GM19324 (cell line): Measurements from ENCODE around the gene TSKS.

Source experiments
- ATAC-seq: cut with Tn5 transposase; IDR thresholded peaks from one replicate; pipeline ENCODE4 v1.9.1; 2021; ENCODE audit warnings: mild to moderate bottlenecking, moderate library complexity; ENCODE audit not compliant: unreplicated experiment, low FRiP score

The TSKS gene, protein sequence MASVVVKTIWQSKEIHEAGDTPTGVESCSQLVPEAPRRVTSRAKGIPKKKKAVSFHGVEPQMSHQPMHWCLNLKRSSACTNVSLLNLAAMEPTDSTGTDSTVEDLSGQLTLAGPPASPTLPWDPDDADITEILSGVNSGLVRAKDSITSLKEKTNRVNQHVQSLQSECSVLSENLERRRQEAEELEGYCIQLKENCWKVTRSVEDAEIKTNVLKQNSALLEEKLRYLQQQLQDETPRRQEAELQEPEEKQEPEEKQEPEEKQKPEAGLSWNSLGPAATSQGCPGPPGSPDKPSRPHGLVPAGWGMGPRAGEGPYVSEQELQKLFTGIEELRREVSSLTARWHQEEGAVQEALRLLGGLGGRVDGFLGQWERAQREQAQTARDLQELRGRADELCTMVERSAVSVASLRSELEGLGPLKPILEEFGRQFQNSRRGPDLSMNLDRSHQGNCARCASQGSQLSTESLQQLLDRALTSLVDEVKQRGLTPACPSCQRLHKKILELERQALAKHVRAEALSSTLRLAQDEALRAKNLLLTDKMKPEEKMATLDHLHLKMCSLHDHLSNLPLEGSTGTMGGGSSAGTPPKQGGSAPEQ

DNA sequence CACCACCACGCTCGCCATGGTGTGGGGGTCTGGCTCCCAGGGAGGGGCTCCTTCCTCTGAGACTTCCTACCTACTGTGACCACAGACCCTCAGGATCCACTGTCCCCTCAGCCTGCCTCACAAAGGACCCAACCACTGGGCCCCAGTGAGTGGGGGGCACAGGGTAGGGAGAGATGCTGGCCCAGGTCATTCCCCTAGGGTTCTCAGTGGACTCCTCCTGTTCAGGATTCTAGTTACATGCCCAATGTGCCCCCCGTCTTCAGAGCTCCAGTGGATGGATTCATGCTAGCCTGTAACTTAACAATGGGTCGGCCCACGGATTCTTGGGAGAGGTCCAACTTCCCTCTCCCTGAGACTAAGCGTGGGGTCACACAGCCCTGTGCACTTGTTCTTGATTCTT is at the start of gene TSKS:
Gene TSKS (minus strand): TSS at position 77 of the 400 bp plus-strand sequence. CDS start 59 bp downstream, at position 18.
- no peak for ATAC-seq

DNA sequence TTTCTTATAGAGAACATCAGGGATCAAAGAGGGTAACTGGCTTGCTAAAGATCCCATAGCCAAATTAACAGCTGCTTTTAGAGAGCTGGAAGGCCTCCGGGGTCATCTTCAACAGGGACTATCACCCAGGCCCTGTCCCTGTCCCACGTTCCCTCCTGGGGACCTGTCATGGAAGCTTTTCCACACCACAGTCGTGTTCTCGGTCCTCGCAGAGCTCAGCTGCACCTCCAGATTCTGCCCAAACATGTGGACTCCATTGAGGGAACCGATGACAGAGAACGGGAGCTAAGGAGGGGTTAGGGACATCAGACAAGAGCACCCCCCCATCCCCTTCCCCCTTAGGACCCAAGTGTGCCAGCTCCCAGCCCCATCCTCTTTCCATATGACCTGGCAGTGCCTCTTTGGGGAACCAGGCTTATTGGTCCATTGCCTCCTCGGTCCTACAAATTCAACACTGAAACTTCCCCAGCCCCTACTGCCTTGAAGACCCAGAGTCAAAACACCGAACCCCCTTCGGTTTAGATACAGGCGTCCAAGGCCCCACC is 49.4 kb upstream of the TSKS start:
- ATAC-seq: no peak

DNA sequence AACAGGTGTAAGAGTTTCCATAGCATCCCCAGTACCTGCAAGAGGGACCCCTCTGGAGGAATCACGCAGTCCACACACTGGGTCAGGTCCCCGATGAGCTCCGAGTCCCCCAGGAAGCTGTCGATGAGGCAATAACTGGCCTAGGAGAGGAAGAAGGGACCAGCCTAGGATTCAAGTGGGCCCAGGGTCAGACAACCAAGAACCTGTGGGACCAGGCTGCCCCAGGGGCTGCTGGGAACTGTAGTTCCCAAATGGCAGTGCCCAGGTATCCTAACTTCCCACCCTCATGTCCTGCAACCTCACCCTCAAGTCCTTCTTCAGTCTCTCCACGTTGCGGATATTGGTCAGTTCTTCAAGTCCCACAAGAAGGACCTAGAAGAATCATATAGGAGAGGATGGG is 48.2 kb upstream of the TSKS start:
- no peak for ATAC-seq

DNA sequence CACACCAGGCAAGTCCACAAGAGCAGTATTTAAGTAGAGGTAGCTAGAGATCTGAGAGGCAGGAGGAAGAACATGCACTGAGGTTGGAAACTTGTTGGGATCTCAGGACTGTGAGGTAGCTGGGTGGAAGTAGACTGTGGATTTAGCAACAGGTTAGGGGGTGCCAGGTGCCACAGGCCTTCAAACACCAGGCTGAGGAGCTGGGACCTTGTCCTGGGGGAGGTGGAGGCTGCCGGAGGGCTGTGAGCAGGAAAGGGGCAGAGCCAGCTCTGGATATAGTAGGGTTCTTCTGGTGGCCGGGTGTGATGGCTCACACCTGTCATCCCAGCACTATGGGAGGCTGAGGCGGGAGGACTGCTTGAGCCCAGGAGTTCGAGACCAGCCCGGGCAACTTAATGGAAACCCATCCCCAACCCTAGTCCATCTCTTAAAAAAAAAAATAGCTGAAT is 46.9 kb upstream of the TSKS start:
- no peak for ATAC-seq

DNA sequence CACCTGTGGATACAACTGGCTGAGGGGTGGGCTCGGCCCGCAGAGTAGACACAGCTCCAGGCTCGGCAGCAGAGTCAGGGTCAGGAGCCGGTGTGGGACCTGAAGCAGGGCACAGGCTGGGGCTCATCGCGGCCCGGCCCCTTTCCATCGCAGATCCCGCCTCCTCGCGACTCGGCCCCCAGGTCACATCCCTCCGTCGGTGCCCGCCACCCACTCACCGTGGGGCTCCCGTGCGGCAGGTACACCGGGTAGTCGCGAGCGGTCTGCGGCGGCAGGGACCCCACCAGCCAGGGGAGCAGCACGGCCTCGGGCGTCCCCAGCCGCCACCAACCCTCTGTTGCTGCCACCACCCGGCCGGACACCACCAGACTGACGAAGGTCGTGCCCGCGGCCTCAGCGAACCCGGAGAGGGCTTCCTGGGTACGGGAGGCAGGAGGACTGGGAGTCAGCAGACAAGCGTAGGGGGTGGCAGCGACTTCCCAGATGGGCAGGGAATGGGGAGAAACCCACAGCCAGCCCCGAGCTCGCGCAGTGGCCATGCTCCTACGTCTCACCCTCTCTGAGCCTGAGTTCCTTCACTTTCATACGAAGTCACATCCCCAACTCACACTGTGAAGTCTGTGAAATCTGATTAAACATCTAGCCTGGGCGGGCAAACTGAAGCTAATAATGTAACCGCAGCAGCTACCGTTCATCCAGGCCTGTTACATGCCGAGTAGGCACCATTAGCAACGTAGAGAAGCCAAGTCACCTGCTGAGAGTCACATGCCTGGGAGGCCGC is 46.2 kb upstream of the TSKS start:
- no peak for ATAC-seq

DNA sequence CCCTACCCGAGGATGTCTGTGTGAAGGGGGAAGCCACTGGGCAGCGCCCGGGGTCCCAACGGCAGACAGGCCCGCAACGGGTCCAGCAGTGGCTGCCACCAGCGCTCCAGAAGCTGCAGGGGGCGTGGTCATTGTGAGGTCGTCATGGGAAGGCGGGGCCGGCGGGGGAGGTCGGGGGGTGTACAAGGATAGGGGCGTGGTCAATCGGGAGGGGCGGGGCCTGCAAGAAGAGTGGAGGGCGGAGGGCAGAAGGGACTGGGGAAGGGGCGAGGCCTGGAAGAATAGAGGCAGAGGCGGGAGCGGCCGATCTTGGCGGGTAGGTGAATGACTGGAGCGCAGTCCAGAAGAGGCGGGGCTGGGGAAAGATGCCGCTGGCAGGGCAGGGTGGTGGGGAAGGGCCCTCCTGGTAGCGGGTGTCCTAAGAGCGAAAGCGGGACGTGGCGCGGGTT is 45.6 kb upstream of the TSKS start:
- ATAC-seq: no peak

DNA sequence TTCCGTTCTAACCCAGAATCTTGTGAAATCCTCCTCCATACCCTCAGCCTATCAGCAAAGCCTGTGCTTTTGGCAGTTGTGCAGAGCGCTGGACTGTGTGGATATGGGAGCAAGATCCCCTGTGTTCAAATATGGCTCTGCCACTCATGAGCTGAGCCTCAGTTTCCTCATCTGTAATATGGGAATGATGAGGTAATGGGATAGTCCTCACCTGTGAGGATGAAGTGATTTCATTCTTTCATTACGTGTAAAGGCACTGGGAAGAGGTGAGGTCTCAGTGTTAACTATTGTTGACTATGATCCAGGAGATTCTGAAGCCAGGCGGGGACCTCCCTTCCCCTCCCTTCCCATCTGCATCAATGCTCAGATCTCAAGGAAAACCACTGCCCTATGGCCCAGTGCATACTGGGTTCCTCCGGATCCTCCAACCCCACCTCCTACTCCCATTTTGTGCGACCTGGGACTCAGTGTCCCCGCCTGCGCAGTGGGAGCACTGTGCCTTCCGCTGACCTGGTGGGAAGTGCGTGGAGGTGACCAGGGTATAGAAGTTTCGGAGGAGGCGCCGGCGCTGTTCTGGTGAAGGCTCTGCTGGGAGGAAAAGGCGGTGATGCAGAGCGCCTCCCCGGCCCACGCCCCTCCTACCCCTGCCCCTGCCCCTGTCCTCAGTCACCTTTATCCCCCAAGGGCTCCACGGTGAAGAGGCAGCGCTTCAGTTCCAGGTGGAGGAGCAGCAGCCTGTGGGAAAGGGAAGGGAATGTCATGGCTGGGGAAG is 45.0 kb upstream of the TSKS start:
- ATAC-seq: no peak

DNA sequence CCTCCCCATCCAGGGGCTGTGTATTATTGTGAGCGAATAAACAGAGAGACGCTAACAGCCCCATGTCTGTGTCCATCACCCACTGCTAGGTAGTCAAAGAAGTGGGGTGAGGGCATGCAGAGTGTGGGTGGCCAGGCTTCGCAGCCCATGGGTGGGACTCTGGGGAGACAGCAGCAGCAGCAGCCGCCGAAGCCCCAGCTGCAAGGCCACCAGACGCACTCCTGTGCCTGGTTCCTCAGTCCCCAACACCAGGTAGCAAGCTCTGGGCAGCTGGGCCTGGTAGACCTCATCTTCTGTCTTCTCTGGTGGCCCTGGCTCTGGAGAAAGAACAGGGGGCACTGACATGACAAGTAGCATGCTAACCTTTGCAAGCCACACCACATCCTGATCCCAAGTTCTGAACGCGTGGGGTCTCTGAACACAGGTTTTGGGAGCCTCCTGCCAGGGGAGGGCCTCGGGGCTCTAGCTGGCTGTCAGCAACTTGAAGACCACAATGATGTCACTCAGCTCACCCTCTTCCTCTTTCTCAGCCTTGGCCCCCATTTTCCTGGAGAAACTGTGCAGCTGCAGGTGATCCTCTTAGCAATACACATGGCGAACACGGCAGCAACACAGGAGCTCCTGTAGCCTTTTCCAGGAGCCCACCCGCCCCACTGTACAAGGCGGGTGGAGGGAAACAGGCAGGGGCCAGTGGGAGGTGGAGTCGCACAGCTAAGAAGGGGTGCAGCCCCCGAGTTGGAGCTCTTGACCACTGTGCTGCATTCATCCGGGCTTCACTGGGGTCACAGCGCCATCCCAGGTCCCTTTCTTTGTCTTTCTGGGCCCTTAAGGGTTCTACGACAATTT is 44.2 kb upstream of the TSKS start:
- ATAC-seq: no peak

DNA sequence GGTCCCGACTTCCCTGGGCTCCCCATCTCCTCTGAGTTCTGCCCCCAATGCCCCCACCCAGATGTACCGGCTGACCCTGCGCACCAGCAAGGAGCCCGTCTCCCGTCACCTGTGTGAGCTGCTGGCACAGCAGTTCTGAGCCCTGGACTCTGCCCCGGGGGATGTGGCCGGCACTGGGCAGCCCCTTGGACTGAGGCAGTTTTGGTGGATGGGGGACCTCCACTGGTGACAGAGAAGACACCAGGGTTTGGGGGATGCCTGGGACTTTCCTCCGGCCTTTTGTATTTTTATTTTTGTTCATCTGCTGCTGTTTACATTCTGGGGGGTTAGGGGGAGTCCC is 43.5 kb upstream of the TSKS start:
- ATAC-seq: no peak

DNA sequence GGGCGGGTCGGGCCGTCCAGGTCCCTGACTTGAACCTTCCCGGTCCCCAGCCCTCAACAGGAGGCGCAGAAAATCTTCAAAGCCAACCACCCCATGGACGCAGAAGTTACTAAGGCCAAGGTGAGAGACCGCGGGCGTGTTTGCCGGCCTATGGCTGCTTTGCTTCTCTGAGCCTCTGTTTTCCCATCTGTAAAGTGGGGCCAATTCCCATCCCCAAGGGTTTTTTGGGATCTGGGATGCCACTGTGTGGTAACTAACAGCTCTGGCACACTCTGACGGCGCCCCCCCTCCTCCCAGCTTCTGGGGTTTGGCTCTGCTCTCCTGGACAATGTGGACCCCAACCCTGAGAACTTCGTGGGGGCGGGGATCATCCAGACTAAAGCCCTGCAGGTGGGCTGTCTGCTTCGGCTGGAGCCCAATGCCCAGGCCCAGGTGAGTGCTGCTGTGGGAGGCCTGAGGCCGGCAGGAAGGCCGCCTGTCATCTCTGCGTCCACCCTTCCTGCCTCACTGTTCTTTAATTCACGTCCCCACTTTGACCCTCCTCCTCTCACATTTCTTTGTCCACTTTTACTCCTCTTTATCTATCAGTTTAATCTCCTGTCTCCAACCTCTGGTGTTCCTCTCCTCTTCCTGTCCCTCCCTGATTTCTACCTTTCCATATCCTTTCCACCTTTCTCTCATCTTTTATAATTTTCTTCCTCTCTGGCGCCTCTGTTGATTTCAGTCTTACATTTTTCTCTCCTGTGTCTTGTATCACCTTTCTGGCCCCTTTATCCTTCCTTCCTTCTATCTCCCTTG is 42.9 kb upstream of the TSKS start:
- ATAC-seq: no peak

DNA sequence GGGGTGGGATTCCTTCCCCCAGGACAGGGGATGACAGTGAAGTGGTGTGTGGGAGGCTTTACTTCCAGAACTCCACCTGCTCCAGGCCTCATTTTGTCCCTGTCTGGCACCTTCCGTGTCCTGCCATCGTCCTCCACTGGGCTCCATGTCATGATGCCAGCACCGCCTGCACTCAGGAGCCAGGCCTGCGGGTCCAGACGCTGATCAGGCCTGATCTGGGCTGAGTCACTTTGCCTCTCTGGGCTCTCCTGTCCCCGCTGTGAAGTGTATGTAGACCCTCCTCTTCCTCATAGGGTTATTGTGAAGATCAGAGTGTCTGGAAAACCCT is 40.4 kb upstream of the TSKS start:
- no peak for ATAC-seq

DNA sequence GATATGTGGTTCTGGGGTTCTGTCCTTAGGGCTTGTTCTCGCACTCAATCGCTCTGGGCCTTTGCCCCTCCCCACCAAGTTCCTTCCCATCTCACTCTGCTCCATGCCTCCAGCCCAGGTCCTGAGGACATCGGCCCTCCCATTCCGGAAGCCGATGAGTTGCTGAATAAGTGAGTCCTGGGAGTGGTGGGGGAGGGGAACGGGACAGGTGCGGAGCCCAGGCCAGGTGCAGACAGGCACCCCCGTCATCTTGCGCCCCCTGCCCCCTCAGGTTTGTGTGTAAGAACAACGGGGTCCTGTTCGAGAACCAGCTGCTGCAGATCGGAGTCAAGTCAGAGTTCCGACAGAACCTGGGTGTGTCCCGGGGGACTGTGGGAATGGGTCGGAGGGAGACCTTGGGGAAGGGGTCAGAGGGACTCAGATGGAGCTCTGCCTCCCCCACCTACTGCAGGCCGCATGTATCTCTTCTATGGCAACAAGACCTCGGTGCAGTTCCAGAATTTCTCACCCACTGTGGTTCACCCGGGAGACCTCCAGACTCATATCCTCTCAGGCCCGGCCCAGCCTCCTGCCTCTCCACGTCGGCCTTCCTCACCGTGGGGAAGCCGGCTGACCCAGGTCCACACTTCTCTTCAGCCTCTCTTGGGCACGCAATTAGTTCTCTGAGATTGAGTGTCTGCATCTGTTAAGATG is 39.9 kb upstream of the TSKS start:
- no peak for ATAC-seq

DNA sequence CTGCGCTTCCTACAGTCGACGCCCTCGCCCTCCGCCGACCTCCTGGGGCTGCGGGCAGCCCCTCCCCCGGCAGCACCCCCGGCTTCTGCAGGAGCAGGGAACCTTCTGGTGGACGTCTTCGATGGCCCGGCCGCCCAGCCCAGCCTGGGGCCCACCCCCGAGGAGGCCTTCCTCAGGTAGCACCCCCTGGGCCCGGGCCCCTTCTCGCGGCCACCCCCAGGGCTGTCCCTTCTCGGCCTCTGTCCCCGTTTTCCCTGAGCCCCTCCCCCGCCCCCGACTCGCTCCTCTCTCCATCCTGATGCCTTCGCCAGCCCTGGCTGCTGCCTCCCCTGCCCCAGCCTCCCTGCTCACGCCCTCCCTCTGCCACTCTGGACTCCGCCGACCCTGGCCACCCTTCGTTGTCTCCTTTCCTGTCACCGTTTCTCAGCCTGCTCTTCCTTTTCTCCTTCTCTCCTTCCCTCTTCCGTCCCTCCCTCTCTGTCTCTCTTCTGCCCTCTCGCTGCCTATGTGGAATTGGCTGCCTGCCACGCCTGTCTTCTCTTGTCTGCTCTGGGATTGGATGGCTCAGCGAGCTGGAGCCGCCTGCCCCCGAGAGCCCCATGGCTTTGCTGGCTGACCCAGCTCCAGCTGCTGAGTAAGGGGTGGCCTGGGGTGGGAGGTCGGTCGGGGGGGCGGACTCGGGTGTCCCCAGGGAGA is 39.0 kb upstream of the TSKS start:
- no peak for ATAC-seq

DNA sequence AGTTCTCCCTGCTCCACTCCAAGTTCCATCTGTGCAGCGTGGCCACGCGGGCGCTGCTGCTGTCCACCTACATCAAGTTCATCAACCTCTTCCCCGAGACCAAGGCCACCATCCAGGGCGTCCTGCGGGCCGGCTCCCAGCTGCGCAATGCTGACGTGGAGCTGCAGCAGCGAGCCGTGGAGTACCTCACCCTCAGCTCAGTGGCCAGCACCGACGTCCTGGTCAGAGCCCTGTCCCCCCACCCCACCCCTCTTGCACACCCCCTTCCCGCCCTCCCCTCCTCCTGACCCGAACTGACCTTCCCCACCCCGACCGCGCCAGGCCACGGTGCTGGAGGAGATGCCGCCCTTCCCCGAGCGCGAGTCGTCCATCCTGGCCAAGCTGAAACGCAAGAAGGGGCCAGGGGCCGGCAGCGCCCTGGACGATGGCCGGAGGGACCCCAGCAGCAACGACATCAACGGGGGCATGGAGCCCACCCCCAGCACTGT is 38.3 kb upstream of the TSKS start:
- ATAC-seq: no peak

DNA sequence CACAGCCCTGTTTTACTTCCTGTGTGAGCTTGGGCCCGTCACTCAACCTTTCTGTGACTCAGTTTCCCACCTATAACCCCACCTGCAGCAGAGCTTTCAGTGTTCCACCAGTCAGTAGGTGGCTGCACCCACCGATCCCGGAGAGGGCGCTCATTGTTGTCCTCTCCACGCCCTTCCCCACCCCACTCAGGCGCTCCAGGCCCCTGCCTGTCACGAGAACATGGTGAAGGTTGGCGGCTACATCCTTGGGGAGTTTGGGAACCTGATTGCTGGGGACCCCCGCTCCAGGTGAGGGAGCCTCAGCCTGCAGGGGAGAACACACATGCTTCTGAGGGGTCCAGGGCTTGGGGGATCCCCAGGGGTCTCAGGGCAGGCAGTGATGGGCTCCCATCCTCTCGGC is 37.7 kb upstream of the TSKS start:
- ATAC-seq: no peak

DNA sequence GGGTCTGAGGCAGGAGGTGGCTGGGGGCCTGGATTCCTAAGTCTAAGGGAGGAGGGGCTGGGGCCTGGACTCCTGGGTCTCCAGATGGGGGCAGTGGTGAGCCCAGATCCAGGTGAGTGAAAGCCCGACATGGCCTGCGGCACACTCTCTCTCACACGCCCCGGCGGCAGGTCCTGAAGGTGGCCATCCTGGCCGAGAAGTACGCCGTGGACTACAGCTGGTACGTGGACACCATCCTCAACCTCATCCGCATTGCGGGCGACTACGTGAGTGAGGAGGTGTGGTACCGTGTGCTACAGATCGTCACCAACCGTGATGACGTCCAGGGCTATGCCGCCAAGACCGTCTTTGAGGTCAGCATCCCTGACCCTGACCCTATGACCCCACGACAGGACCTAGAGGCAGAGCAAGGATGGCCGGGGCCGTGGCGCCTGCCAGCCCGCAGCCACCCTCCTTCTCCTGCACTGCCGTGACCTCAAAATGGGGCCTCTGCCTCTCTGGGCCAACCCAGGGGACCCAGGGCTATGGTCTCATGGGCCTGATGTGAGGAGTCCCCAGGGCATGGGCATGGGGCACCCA is 36.8 kb upstream of the TSKS start:
- no peak for ATAC-seq

DNA sequence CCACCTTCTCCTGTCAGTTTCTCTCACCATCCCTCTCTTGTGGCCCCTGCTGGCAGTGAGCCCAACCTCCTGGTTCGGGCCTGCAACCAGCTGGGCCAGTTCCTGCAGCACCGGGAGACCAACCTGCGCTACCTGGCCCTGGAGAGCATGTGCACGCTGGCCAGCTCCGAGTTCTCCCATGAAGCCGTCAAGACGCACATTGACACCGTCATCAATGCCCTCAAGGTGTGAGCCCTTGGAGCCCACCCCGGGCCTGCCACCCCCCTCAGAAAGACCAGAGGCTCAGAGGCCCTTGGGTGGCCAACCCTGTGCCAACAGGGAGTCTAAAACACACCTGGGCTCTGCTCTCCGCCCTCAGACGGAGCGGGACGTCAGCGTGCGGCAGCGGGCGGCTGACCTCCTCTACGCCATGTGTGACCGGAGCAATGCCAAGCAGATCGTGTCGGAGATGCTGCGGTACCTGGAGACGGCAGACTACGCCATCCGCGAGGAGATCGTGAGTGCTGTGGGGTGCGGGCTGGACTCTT is 36.2 kb upstream of the TSKS start:
- no peak for ATAC-seq
